Sigmoid colon (tissue), 7 donors: ENCODE data around the gene NID1. TPM values are rescaled to one million over a fixed set of nuclear protein-coding genes. Genes with fewer than 3 reads are reported as not detected.

Experiments
- DNase-seq: peaks from one replicate; pipeline ENCODE4 v3.0.0-alpha.2; 2019
- H3K27ac ChIP-seq, 4 donors: fragments of 200-600 bp; sonication (generic); one replicate each; pipeline ENCODE4 v1.5.1; 2016 to 2019; ENCODE audit warnings: mild to moderate bottlenecking in 1 of 4
- H3K27me3 ChIP-seq, 3 donors: fragments of 200-600 bp; sonication (generic); one replicate each; pipeline ENCODE4 v1.5.1; 2019; ENCODE audit warnings: mild to moderate bottlenecking in 1 of 3
- H3K36me3 ChIP-seq, 4 donors: fragments of 200-600 bp; sonication (generic); one replicate each; pipeline ENCODE4 v1.5.1; 2016 to 2019
- H3K4me1 ChIP-seq, 4 donors: fragments of 200-600 bp; sonication (generic); one replicate each; pipeline ENCODE4 v1.5.1; 2017 to 2019
- H3K4me3 ChIP-seq, 4 donors: fragments of 200-600 bp; sonication (generic); one replicate each; pipeline ENCODE4 v1.5.1; 2017 to 2019; ENCODE audit warnings: mild to moderate bottlenecking in 2 of 4, moderate library complexity in 1 of 4
- H3K9me3 ChIP-seq, 4 donors: fragments of 200-600 bp in 3 of 4; sonication (generic) in 3 of 4; one replicate each; pipeline versions ENCODE4 v1.5.1 to v1.6.1; 2013 to 2019
- EP300 ChIP-seq, 4 donors: sonication (generic); formaldehyde crosslinking; IDR thresholded peaks; one replicate each; pipeline ENCODE4 v1.6.1; 2017; ENCODE audit warnings: antibody characterized with exemption in 4 of 4
- POLR2A ChIP-seq, 2 donors: fragments of 450-650 bp; IDR thresholded peaks; one replicate each; pipeline ENCODE4 v1.6.1; 2016; ENCODE audit warnings: antibody characterized with exemption in 2 of 2, mild to moderate bottlenecking in 2 of 2, moderate library complexity in 2 of 2
- POLR2AphosphoS5 ChIP-seq, 4 donors: sonication (generic); formaldehyde crosslinking; IDR thresholded peaks; one replicate each; pipeline ENCODE4 v1.6.1; 2017; ENCODE audit warnings: antibody characterized with exemption in 4 of 4
- WGBS, 2 donors: extraction: QIAGEN DNeasy Blood & Tissue Kit; methylation state at CpG; one replicate each; pipeline ENCODE4 v1.1.7; 2013; 5-methylcytosine and 5-hydroxymethylcytosine counted together
- intact Hi-C: fragments of 100-400 bp; cut with DNase I; formaldehyde crosslinking; loops from one replicate; pipeline ENCODE4 v1.15.1; 2023
- polyA plus RNA-seq, 3 donors: library from polyadenylated mRNA; stranded (reverse); fragments of 200-250 nt; gene quantifications; one replicate each; pipeline ENCODE4 v1.2.3, GENCODE V29; 2013
- total RNA-seq, 4 donors: library from RNA; depleted of rRNA; stranded (reverse); fragments of >200 nt; gene quantifications; one replicate each; pipeline ENCODE4 v1.1.0, GENCODE V29; 2016
- TF ChIP-seq, protein P1 (sequence below), 4 experiments: fragments of 450-650 bp in 3 of 4; fragments of 200-600 bp in 1 of 4; IDR thresholded peaks; one replicate each; pipeline ENCODE4 v1.5.1; 2016 to 2019; ENCODE audit warnings: antibody characterized with exemption in 4 of 4, mild to moderate bottlenecking in 3 of 4, moderate library complexity in 2 of 4
- donor health status: healthy with polysubstance abuse.
- donor health status: Bipolar disorder and iron deficiency.
- donor health status: healthy.

Gene NID1
- total and polyA plus RNA-seq, 7 donors: 3.9 to 242 (median 136) TPM

DNA sequence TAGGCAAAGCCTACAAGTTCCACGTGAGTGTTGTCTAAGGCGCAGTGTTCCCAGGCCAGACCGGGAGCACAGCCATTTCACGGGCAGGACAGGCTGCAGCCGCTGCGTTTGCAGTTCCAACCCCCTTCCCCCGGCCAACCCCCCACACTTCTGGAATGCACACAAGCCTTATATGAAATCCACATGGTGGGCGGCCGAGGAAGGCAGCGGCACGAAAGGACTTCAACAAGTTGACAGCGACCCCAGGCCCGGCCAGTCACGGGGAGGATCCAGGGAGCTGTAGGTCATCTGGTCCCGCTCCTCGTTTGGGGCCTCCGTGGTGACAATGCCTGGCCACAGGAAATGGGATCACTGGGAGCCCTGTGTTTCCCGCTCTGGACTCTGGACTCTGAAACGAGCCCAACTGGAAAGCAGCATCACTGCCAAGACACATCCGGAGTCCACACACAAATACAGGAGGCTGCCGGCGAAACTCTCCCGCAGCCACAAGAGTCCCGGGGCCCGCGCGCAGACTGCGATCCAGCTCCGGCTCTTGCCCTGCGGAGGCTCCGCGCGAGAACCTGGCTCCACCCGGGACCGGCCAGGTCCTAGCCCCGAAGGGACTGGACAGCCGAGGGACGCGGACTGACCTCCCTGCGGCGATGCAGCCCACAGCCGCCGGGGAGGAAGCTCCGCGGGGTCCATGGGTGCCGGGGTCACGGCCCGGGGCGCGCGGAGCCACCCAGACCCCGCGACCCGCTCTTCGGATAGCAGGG is 794 bp downstream of the NID1 start:
- Histone ChIP-seq H3K4me3 (peak overlapping the region; percentile 82 to 94 (median 90)), H3K9me3 (no peaks in the 10 kb centered on the region), H3K27ac (peak overlapping the region; percentile 97 to 100 (median 100)), H3K4me1 (peaks cover 0 to 73% (median 66%) of the 10 kb centered on the region in 4 donors), H3K27me3 (no peaks in the 10 kb centered on the region), H3K36me3 (peaks cover 0 to 22% (median 3%) of the 10 kb centered on the region in 4 donors)
- DNase-seq: peak; percentile 95
- intact Hi-C loops: loop anchor here (5.0 to 10.0 kb wide), 3 partner anchors 42 to 1339 kb away; partner anchors contain the start of gene B3GALNT2
- TF ChIP-seq POLR2A (IDR thresholded peaks at IDR 0.05) (peak; percentile 62 to 84), POLR2AphosphoS5 (IDR thresholded peaks at IDR 0.05) (peak; percentile 78 to 92 (median 85)), EP300 (IDR thresholded peaks at IDR 0.05) (peak in 2 of 4 donors; percentile 4 to 80)
- TF ChIP-seq, protein P1, sequence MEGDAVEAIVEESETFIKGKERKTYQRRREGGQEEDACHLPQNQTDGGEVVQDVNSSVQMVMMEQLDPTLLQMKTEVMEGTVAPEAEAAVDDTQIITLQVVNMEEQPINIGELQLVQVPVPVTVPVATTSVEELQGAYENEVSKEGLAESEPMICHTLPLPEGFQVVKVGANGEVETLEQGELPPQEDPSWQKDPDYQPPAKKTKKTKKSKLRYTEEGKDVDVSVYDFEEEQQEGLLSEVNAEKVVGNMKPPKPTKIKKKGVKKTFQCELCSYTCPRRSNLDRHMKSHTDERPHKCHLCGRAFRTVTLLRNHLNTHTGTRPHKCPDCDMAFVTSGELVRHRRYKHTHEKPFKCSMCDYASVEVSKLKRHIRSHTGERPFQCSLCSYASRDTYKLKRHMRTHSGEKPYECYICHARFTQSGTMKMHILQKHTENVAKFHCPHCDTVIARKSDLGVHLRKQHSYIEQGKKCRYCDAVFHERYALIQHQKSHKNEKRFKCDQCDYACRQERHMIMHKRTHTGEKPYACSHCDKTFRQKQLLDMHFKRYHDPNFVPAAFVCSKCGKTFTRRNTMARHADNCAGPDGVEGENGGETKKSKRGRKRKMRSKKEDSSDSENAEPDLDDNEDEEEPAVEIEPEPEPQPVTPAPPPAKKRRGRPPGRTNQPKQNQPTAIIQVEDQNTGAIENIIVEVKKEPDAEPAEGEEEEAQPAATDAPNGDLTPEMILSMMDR (IDR thresholded peaks at IDR 0.05): no peak
- WGBS, 2 donors: 5 to 15% methylated on average over 55 of the region's 55 CpGs

- Histone ChIP-seq H3K4me3 (peak overlapping the region; percentile 82 to 94 (median 90)), H3K4me1 (peaks cover 0 to 70% (median 68%) of the 10 kb centered on the region in 4 donors), H3K9me3 (no peaks in the 10 kb centered on the region), H3K36me3 (peaks cover 0 to 22% (median 3%) of the 10 kb centered on the region in 4 donors), H3K27me3 (no peaks in the 10 kb centered on the region), H3K27ac (peak overlapping the region; percentile 97 to 100 (median 100))
- no peak for DNase-seq
- WGBS, 2 donors: 62 to 80% methylated on average over 6 of the region's 6 CpGs
- intact Hi-C loops: loop anchor here (5.0 to 10.0 kb wide), 3 partner anchors 41 to 1339 kb away; partner anchors contain the start of gene B3GALNT2
- TF ChIP-seq POLR2A (IDR thresholded peaks at IDR 0.05) (no peak), EP300 (IDR thresholded peaks at IDR 0.05) (no peak), POLR2AphosphoS5 (IDR thresholded peaks at IDR 0.05) (no peak)
- TF ChIP-seq, protein P1 (IDR thresholded peaks at IDR 0.05): no peak
Measured at GRCh38 chr1:236063551-236063918, 1.4 kb downstream of the NID1 start.

- intact Hi-C loops: loop anchor here (5.0 to 10.0 kb wide), 3 partner anchors 38 to 1335 kb away; partner anchors contain the start of gene B3GALNT2
Measured at GRCh38 chr1:236060286-236060685, 4.6 kb downstream of the NID1 start.

GRCh38 chr1:236059011-236059410 is 5.9 kb downstream of the NID1 start:
- Histone ChIP-seq H3K27ac (peak overlapping the region; percentile 97 to 100 (median 100)), H3K4me3 (peak overlapping the region in 3 of 4 donors; percentile 7 to 94 (median 16)), H3K4me1 (peaks cover 0 to 74% (median 66%) of the 10 kb centered on the region in 4 donors), H3K9me3 (no peaks in the 10 kb centered on the region), H3K27me3 (no peaks in the 10 kb centered on the region), H3K36me3 (peaks cover 0 to 22% (median 6%) of the 10 kb centered on the region in 4 donors)
- peak; percentile 55 for DNase-seq
- peak in 2 of 4 donors; percentile 17 to 25 for TF ChIP-seq POLR2AphosphoS5 (IDR thresholded peaks at IDR 0.05)
- TF ChIP-seq, protein P1 (IDR thresholded peaks at IDR 0.05): no peak
- 75 to 76% methylated on average over 5 of the region's 5 CpGs for WGBS, 2 donors
- intact Hi-C loops: loop anchor here (10.0 kb wide), 1 partner anchor 54 kb away; no protein-coding TSS in a partner anchor

More at GRCh38 chr1:236060286-236060685, 4.6 kb downstream of the NID1 start:
- Histone ChIP-seq H3K4me1 (peaks cover 0 to 74% (median 66%) of the 10 kb centered on the region in 4 donors), H3K9me3 (no peaks in the 10 kb centered on the region), H3K36me3 (peaks cover 0 to 22% (median 4%) of the 10 kb centered on the region in 4 donors), H3K4me3 (peak overlapping the region in 2 of 4 donors; percentile 88 to 94), H3K27me3 (no peaks in the 10 kb centered on the region), H3K27ac (peak overlapping the region; percentile 97 to 100 (median 100))
- 93 to 94% methylated on average over 4 of the region's 4 CpGs for WGBS, 2 donors
- DNase-seq: no peak
- TF ChIP-seq, protein P1 (IDR thresholded peaks at IDR 0.05): no peak
- no peak for TF ChIP-seq EP300 (IDR thresholded peaks at IDR 0.05)
- no peak for TF ChIP-seq POLR2A (IDR thresholded peaks at IDR 0.05)
- TF ChIP-seq POLR2AphosphoS5 (IDR thresholded peaks at IDR 0.05): peak in 2 of 4 donors; percentile 10 to 12
